Endometrial microvascular endothelial cells (primary cell): ENCODE measurements around the gene CHEK2. TPM values are rescaled to one million over a fixed set of nuclear protein-coding genes. Genes with fewer than 3 reads are reported as not detected.

Experiments used
- in situ Hi-C: cut with HindIII; loops from 2 replicates; pipeline ENCODE4 v1.10.0; 2017; ENCODE audit warnings: low sequenced_read_pairs, low pct_unique_long_range_greater_than_20kb; ENCODE audit errors: inconsistent ontology term
- total RNA-seq: library from RNA; depleted of rRNA; stranded (reverse); fragments of >200 nt; gene quantifications from one replicate; pipeline ENCODE4 v1.2.3, GENCODE V29; 2015; ENCODE audit errors: inconsistent ontology term

The CHEK2 gene
- total RNA-seq, 1 donor from 2014 or later = 25.2 TPM

GRCh38 chr22:28648792-28649191 is 92.8 kb downstream of the CHEK2 start:
- in situ Hi-C loops = no loop called here

GRCh38 chr22:28647216-28647615 is 94.4 kb downstream of the CHEK2 start:
- in situ Hi-C loops = no loop called here

- in situ Hi-C loops = no loop called here
These were observed 102.3 kb downstream of the CHEK2 start for GRCh38 chr22:28639321-28639720.

Other genes starting within 250 kb of the CHEK2 start
- 8.2 TPM for gene TTC28, start 62.0 kb downstream of the CHEK2 start, total RNA-seq
- 10.6 TPM for gene HSCB, start 219 bp upstream of the CHEK2 start, total RNA-seq
- gene CCDC117, start 30.9 kb upstream of the CHEK2 start, total RNA-seq = 19.6 TPM
- gene XBP1, start 58.7 kb upstream of the CHEK2 start, total RNA-seq = 144 TPM
- 8.2 TPM for gene ZNRF3, start 141.8 kb upstream of the CHEK2 start, total RNA-seq